Trophoblast cell (in vitro differentiated cells and primary cell): ENCODE results near the gene SRP9.
A peak's percentile ranks its signal among the peaks of the same experiment; 100 is the strongest.

Source experiments
- DNase-seq, 2 donors: peaks; one replicate each; pipeline ENCODE4 v3.0.0-alpha.2; 2016
- H2AFZ ChIP-seq: 2 replicates; pipeline ENCODE4 v1.6.1; 2013; ENCODE audit warnings: low read length, moderate library complexity, mild to moderate bottlenecking; ENCODE audit not compliant: insufficient read depth, poor library complexity
- H2AK5ac ChIP-seq: 2 replicates; pipeline ENCODE4 v1.6.1; 2013; ENCODE audit warnings: mild to moderate bottlenecking, low read length
- H2BK120ac ChIP-seq: 2 replicates; pipeline ENCODE4 v1.6.1; 2013; ENCODE audit warnings: low read length, mild to moderate bottlenecking, moderate library complexity; ENCODE audit not compliant: insufficient read depth, poor library complexity
- H2BK12ac ChIP-seq: 2 replicates; pipeline ENCODE4 v1.6.1; 2013; ENCODE audit warnings: mild to moderate bottlenecking, low read length, moderate library complexity
- H2BK5ac ChIP-seq: 2 replicates; pipeline ENCODE4 v1.6.1; 2013; ENCODE audit warnings: low read length, low read depth, moderate library complexity, mild to moderate bottlenecking; ENCODE audit not compliant: poor library complexity
- H3K14ac ChIP-seq: 2 replicates; pipeline ENCODE4 v1.6.1; 2013; ENCODE audit warnings: mild to moderate bottlenecking, low read length
- H3K18ac ChIP-seq: 2 replicates; pipeline ENCODE4 v1.6.1; 2013; ENCODE audit warnings: mild to moderate bottlenecking, low read length
- H3K23ac ChIP-seq: 2 replicates; pipeline ENCODE4 v1.6.1; 2013; ENCODE audit warnings: low read length
- H3K27ac ChIP-seq: 2 replicates; pipeline ENCODE4 v1.5.1; 2013; ENCODE audit warnings: low read depth, mild to moderate bottlenecking, inconsistent platforms, low read length, moderate library complexity
- H3K27me3 ChIP-seq: 2 replicates; pipeline ENCODE4 v1.6.1; 2013; ENCODE audit warnings: inconsistent platforms, mild to moderate bottlenecking, low read length, moderate library complexity; ENCODE audit not compliant: insufficient read depth
- H3K36me3 ChIP-seq, 2 experiments: 1 replicate in 1 of 2; 2 replicates in 1 of 2; pipeline ENCODE4 v1.6.1; 2013; ENCODE audit warnings: low read length in 2 of 2, mild to moderate bottlenecking in 2 of 2, moderate library complexity in 1 of 2; ENCODE audit not compliant: insufficient read depth in 2 of 2, control insufficient read depth in 1 of 2
- H3K4ac ChIP-seq: 2 replicates; pipeline ENCODE4 v1.6.1; 2013; ENCODE audit warnings: low read depth, mild to moderate bottlenecking, low read length, moderate library complexity
- H3K4me1 ChIP-seq, 2 experiments: 1 replicate in 1 of 2; 2 replicates in 1 of 2; pipeline ENCODE4 v1.6.1; 2013; ENCODE audit warnings: low read length in 2 of 2, mild to moderate bottlenecking in 2 of 2, moderate library complexity in 1 of 2; ENCODE audit not compliant: insufficient read depth in 2 of 2, control insufficient read depth in 1 of 2
- H3K4me2 ChIP-seq: 2 replicates; pipeline ENCODE4 v1.6.1; 2013; ENCODE audit warnings: inconsistent platforms, mild to moderate bottlenecking, low read length, moderate library complexity
- H3K4me3 ChIP-seq: 2 replicates; pipeline ENCODE4 v1.5.1; 2013; ENCODE audit warnings: mild to moderate bottlenecking, low read depth, low read length, inconsistent platforms
- H3K79me1 ChIP-seq: one replicate; pipeline ENCODE4 v1.6.1; 2013; ENCODE audit warnings: low read length
- H3K79me2 ChIP-seq: 2 replicates; pipeline ENCODE4 v1.6.1; 2013; ENCODE audit warnings: low read length, mild to moderate bottlenecking; ENCODE audit not compliant: control insufficient read depth, insufficient read depth, poor library complexity
- H3K9ac ChIP-seq: 2 replicates; pipeline ENCODE4 v1.6.1; 2013; ENCODE audit warnings: mild to moderate bottlenecking, low read length
- H3K9me3 ChIP-seq: 2 replicates; pipeline ENCODE4 v1.6.1; 2013; ENCODE audit warnings: low read depth, mild to moderate bottlenecking, control low read depth, inconsistent platforms, low read length; ENCODE audit not compliant: insufficient read depth
- H4K12ac ChIP-seq: 2 replicates; pipeline ENCODE4 v1.6.1; 2013; ENCODE audit warnings: low read depth, mild to moderate bottlenecking, low read length, moderate library complexity
- H4K8ac ChIP-seq: 2 replicates; pipeline ENCODE4 v1.6.1; 2013; ENCODE audit warnings: low read depth, mild to moderate bottlenecking, low read length, moderate library complexity
- H4K91ac ChIP-seq: one replicate; pipeline ENCODE4 v1.6.1; 2013; ENCODE audit warnings: low read depth, mild to moderate bottlenecking, low read length, moderate library complexity
- WGBS: extraction: QIAGEN DNeasy Blood & Tissue Kit; methylation state at CpG from one replicate; pipeline ENCODE4 v1.1.7; 2013; ENCODE audit warnings: missing lambda C conversion rate; ENCODE audit not compliant: insufficient read length, insufficient coverage; ENCODE audit errors: extremely low coverage; 5-methylcytosine and 5-hydroxymethylcytosine counted together

Gene SRP9

GRCh38 chr1:225811622-225812487 is 34.2 kb downstream of the SRP9 start:
- no peak overlapping the region for H3K23ac ChIP-seq
- peak overlapping the region; percentile 85 for H3K4me2 ChIP-seq
- no peak overlapping the region for H3K27ac ChIP-seq
- no CpG with 5 or more reads among the region's 10 CpGs for WGBS
- no peak overlapping the region for H4K91ac ChIP-seq
- no peak overlapping the region for H2AK5ac ChIP-seq
- H3K79me2 ChIP-seq: peaks cover 2% of the 10 kb centered on the region
- no peak overlapping the region for H2BK120ac ChIP-seq
- H2BK5ac ChIP-seq: no peak overlapping the region
- no peaks in the 10 kb centered on the region for H3K27me3 ChIP-seq
- no peak overlapping the region for H3K14ac ChIP-seq
- H3K4me1 ChIP-seq: peaks cover 9 to 21% of the 10 kb centered on the region in 2 experiments
- H3K79me1 ChIP-seq: peaks cover 2% of the 10 kb centered on the region
- no peaks in the 10 kb centered on the region for H3K36me3 ChIP-seq
- H3K4me3 ChIP-seq: no peak overlapping the region
- no peak overlapping the region for H3K18ac ChIP-seq
- H3K9ac ChIP-seq: no peak overlapping the region
- H2BK12ac ChIP-seq: no peak overlapping the region
- H4K12ac ChIP-seq: no peak overlapping the region
- DNase-seq: no peak
- no peaks in the 10 kb centered on the region for H3K9me3 ChIP-seq
- H2AFZ ChIP-seq: no peak overlapping the region
- H3K4ac ChIP-seq: no peak overlapping the region
- no peak overlapping the region for H4K8ac ChIP-seq

GRCh38 chr1:225812488-225813213 is 35.0 kb downstream of the SRP9 start:
- H2AK5ac ChIP-seq: no peak overlapping the region
- no peak overlapping the region for H4K91ac ChIP-seq
- H2BK5ac ChIP-seq: no peak overlapping the region
- no peak overlapping the region for H2BK120ac ChIP-seq
- no peak overlapping the region for H2BK12ac ChIP-seq
- H3K79me2 ChIP-seq: peaks cover 4% of the 10 kb centered on the region
- no peaks in the 10 kb centered on the region for H3K27me3 ChIP-seq
- H3K18ac ChIP-seq: no peak overlapping the region
- no peaks in the 10 kb centered on the region for H3K9me3 ChIP-seq
- no peaks in the 10 kb centered on the region for H3K36me3 ChIP-seq
- H3K9ac ChIP-seq: no peak overlapping the region
- no CpG with 5 or more reads among the region's 8 CpGs for WGBS
- no peak overlapping the region for H2AFZ ChIP-seq
- no peak for DNase-seq
- no peak overlapping the region for H3K23ac ChIP-seq
- peaks cover 5% of the 10 kb centered on the region for H3K79me1 ChIP-seq
- no peak overlapping the region for H3K27ac ChIP-seq
- H4K8ac ChIP-seq: no peak overlapping the region
- no peak overlapping the region for H3K4me2 ChIP-seq
- peaks cover 16 to 27% of the 10 kb centered on the region in 2 experiments for H3K4me1 ChIP-seq
- H4K12ac ChIP-seq: no peak overlapping the region
- no peak overlapping the region for H3K4me3 ChIP-seq
- no peak overlapping the region for H3K14ac ChIP-seq
- H3K4ac ChIP-seq: no peak overlapping the region

- no CpG with 5 or more reads among the region's 10 CpGs for WGBS
- H3K9ac ChIP-seq: no peak overlapping the region
- no peak overlapping the region for H4K8ac ChIP-seq
- H2BK120ac ChIP-seq: no peak overlapping the region
- H3K23ac ChIP-seq: no peak overlapping the region
- no peak overlapping the region for H4K91ac ChIP-seq
- peaks cover 4% of the 10 kb centered on the region for H3K79me2 ChIP-seq
- H3K4me3 ChIP-seq: no peak overlapping the region
- H3K36me3 ChIP-seq: no peaks in the 10 kb centered on the region
- no peak overlapping the region for H4K12ac ChIP-seq
- DNase-seq: peak in 1 of 2 donors; percentile 39
- H3K14ac ChIP-seq: no peak overlapping the region
- H3K79me1 ChIP-seq: peaks cover 5% of the 10 kb centered on the region
- no peak overlapping the region for H2AFZ ChIP-seq
- no peak overlapping the region for H3K18ac ChIP-seq
- no peaks in the 10 kb centered on the region for H3K27me3 ChIP-seq
- no peak overlapping the region for H3K4ac ChIP-seq
- H3K4me2 ChIP-seq: no peak overlapping the region
- H3K27ac ChIP-seq: no peak overlapping the region
- no peak overlapping the region for H2BK12ac ChIP-seq
- H3K9me3 ChIP-seq: no peaks in the 10 kb centered on the region
- no peak overlapping the region for H2BK5ac ChIP-seq
- no peak overlapping the region for H2AK5ac ChIP-seq
- H3K4me1 ChIP-seq: peaks cover 17 to 30% of the 10 kb centered on the region in 2 experiments
These were observed 35.8 kb downstream of the SRP9 start for GRCh38 chr1:225813214-225813964.

GRCh38 chr1:225814381-225814780 is 36.8 kb downstream of the SRP9 start:
- H3K79me1 ChIP-seq: peaks cover 5% of the 10 kb centered on the region
- peaks cover 4% of the 10 kb centered on the region for H3K79me2 ChIP-seq
- H2BK120ac ChIP-seq: no peak overlapping the region
- H2BK5ac ChIP-seq: no peak overlapping the region
- H3K4ac ChIP-seq: no peak overlapping the region
- H3K9ac ChIP-seq: no peak overlapping the region
- no peaks in the 10 kb centered on the region for H3K27me3 ChIP-seq
- H4K91ac ChIP-seq: no peak overlapping the region
- no peak overlapping the region for H3K23ac ChIP-seq
- peaks cover 17 to 30% of the 10 kb centered on the region in 2 experiments for H3K4me1 ChIP-seq
- no peaks in the 10 kb centered on the region for H3K9me3 ChIP-seq
- no peak overlapping the region for H3K14ac ChIP-seq
- H2BK12ac ChIP-seq: no peak overlapping the region
- no peak overlapping the region for H2AFZ ChIP-seq
- H3K4me2 ChIP-seq: no peak overlapping the region
- no peak for DNase-seq
- H3K4me3 ChIP-seq: no peak overlapping the region
- no CpG with 5 or more reads among the region's 7 CpGs for WGBS
- H4K8ac ChIP-seq: no peak overlapping the region
- no peak overlapping the region for H3K27ac ChIP-seq
- H4K12ac ChIP-seq: no peak overlapping the region
- H3K36me3 ChIP-seq: no peaks in the 10 kb centered on the region
- no peak overlapping the region for H3K18ac ChIP-seq
- H2AK5ac ChIP-seq: no peak overlapping the region
